NCI-H2029 treated with DMSO at 0.1 percent for 48 hours (cell line): ENCODE measurements around the gene MTFR2.

Experiments used
- DNase-seq: peaks from one replicate; lab custom pipeline; 2025; lab: John Stamatoyannopoulos, UW

Gene MTFR2

DNA sequence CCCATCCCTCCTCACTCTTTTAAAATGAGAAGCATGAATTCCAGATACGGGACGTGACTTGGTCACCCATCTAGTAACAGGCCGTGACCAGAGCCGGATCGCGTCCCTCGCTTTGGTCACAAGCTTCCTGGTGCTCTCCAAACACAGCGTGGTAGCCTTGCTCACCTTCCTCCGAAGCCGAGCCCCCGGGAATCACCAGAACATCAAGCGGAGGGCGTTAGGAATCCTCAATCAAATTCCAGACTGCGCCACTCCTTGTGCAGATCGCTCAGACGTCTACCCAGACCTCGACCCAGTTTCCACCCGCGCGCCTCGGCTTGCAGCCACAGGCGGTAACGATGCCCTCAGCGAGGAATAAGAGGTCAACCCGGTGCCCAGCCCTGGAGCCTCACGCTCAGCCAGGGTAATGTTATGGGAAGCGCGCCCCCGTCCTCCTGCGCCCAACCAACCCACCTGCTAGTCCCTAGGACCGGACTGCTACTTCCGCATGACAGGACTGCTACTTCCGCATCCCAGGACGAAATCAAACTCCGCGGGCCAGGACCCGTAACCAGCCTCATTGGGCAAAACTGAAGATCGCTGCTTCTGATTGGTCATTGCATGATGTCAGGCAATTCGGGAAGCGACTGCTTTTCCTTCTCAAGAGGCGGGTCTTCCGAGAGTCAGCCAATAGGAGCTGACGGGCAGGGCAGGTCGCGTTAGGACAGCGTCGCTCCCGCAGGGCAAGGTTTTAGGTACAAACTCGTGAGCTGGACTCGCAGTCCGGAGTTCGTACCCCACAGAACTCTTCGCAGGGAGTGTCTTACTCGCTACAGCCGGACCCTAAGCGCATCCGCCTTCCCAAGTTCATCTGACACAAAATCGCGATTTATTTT lies at the start of gene MTFR2:
MTFR2 (minus strand) TSS at position 501 of the 875 bp plus-strand sequence. CDS start 1,212 bp downstream, outside the sequence.
- peak; percentile 70 for DNase-seq

DNA sequence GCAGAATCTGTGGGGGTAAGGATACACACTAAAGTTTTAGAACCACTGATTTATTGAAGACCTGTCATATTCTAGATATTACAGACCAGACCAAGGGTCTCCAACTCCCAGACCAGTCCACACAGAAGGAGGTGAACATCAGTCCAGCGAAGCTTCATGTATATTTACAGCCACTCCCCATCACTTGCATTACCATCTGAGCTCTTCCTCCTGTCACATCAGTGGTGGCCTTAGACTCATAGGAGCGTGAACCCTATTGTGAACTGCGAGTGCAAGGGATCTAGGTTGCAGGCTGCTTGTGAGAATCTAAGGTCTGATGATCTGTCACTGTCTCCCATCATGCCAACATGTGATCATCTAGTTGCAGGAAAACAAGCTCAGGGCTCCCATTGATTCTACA lies 44.5 kb upstream of the MTFR2 start:
- no peak for DNase-seq

GRCh38 chr6:136290410-136291010 lies 40.4 kb upstream of the MTFR2 start:
- peak; percentile 46 for DNase-seq

DNA sequence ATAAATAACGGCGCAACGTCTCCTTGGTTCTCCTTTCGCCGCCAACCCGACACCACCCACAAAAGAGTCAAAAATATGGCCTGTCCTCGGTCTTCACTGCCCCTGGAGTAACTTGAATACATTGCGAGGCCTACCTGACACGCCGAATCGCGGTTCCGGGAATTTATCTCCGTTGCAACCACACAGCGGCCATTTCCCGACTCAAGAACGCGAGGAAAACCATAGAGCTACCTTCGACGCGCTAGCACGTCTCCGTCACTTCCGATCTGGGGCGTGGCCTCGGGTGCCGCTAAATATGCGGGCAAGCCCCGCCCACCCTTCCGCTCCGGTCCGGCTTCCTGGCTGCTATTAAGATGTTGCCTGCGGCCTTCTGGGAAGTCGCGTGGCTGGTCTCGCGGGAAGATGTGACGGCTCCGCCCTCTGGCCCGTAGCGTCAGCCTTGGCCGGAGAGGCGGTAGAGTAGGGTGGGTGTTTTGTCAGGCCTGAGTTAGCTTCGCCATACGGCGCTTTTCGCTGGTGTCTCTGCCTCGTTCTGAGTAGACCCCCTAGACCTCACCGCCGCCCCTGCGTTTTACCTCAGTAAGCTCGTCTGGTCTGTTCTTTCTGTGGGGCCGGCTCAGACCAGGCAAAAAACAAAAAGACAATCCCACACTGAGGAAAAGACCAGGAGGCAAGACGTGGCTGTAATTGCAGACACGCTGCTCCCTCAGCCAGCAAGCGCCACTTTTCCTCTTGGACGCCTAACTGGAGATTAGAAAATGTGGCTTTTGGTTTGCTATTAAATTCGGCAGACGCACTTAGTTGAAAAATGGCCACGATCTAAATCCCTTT lies 39.7 kb upstream of the MTFR2 start, which contains the start of gene BCLAF1:
BCLAF1 (minus strand) TSS at position 268 of the 831 bp plus-strand sequence. CDS start 9,980 bp downstream, outside the sequence.
- peak; percentile 65 for DNase-seq

DNA sequence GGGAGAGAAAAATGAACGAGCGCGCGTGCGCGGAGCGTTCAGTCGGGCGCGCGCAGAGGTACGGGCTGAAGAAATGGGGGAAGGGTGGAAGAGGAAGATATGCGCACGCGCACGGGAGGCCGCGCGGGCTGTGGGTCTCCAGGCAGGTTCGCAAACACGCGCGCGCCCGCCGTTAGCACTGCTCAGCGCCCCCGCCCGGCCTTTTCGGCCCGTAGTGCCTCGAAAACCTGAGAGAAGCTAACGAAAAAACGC lies 39.1 kb upstream of the MTFR2 start:
- DNase-seq = peak; percentile 45

- DNase-seq = peak; percentile 27
Measured at GRCh38 chr6:136288566-136289326, 38.6 kb upstream of the MTFR2 start.

- no peak for DNase-seq
Measured at GRCh38 chr6:136284909-136285308, 34.8 kb upstream of the MTFR2 start.

DNA sequence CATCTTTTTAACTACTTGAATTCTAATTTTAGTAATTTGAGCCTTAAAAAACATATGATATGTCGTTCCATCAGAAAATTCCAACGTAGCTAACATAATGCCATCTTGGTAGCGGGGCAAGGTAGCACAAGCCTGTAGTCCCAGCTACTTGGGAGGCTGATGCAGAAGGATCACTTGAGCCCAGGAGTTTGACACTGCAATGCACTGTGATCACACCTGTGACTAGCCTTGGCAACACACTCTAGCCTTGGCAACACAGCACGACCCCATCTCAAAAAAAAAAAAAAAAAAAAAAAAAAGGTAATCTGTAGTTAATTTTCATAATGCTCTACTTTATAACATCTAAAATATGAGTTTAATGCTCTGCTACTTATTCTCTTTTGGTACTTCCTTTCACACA lies 32.8 kb upstream of the MTFR2 start:
- no peak for DNase-seq

DNA sequence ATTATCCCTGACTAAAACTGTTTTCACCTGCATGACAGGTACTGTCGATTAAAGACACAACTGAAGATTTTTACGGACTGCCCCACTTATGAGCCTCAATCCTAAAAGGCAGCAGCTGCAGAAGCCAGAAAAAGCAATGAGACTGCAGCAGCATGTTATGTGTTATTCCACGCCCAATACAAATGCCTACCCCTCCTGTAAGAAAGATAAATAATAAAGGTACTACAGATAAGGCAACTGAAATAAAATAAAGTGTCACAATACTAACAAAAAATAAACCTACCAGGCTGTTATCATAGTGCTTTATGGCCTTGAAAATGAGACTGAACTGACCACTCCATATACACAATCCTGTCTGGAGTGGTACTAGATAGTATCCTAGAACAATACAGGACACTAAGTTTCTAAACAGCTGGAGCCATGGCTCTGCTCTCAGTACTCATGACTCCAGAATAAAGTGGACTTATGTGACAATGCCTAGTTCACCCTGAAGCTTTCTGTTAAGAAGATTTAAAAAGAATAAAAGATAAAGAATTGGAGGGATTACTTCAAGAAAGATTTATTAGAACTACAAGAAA lies 30.0 kb upstream of the MTFR2 start:
- DNase-seq = peak; percentile 2

GRCh38 chr6:136274062-136274461 lies 24.0 kb upstream of the MTFR2 start:
- DNase-seq = no peak

DNA sequence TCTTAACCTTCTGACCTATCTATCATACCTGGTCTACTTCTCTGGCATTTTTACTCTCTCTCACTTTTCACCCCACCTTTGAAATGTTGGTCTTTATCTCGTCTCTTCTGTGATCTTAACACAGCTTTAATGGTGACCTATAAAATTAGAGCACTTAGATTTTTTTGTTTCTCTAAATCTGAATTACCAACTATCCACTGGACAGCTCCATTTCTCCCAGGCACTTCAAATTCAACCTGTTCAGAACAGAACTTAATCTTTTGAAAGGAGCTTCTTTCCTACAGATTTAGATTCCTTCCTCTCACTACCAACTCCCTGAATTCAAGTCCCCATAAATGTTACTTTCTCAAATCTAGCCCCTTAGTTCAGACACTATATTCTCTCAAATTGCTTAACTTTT lies 15.0 kb upstream of the MTFR2 start:
- no peak for DNase-seq

DNA sequence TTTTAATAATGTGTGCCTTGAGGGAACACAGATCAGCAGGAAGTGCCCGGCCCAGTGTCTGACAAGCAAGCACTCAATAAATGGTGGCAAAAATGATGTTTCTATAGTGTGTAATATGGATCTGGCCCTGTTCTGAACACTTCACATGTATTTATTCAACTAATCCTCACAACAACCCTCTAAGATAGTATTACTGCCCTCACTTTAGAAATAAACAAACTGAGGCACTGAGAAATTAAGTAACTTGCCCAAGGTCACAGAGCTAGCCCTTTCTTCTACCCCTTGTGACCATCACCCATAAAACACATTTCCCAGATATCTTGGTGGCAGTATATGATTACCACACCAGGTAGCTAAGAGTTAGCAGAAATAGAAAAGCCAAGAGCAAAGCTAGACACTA lies 12.8 kb upstream of the MTFR2 start:
- no peak for DNase-seq

DNA sequence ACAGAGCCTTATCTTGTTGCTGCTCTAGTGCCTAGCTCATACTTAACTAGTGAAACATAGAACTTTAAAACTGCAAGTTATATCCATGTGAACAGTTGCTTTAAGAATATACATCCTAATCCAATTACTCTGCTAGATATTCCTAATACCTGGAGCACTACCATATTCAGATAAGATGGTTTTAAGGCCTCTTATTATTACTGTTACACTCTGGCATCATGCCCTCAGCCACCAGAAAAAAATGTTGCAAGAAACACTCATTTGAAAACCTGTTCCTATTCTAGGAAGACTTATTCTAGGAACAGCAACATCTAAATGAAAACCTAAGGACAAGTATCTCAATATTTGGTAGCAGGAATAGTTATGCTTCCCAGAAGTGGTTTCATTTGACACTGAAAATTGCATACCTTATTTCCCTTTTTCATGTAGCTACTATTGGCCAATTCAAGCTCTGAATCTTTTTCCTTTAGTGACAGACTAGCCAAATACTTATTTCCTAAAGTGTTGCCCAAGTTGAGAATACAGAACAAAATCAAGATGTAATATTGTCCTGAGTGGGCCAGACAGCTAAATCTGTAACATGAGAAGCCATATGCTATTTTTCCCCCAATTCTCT lies 4.8 kb upstream of the MTFR2 start:
- no peak for DNase-seq

GRCh38 chr6:136253734-136254133 lies 3.6 kb upstream of the MTFR2 start:
- no peak for DNase-seq

DNA sequence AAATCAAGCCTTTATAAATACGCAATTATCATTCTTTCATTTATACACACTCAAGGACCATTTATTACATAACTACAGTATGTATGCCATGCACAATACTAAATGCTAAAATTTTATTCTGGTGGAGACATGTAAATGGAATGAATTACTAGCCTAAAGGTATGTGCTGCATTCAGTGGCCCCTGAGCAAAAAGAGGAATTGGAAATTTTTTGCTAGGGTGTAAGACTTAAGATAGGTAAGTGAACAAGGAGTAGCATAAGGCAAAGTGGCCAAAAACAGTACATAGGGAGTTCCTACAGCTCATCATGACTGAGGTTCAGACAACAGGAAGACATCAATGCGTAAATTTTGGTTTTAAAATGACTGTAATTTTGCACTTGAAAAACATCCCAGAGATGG lies 2.3 kb upstream of the MTFR2 start:
- no peak for DNase-seq

- no peak for DNase-seq
Measured at GRCh38 chr6:136251394-136251793, 1.3 kb upstream of the MTFR2 start.

DNA sequence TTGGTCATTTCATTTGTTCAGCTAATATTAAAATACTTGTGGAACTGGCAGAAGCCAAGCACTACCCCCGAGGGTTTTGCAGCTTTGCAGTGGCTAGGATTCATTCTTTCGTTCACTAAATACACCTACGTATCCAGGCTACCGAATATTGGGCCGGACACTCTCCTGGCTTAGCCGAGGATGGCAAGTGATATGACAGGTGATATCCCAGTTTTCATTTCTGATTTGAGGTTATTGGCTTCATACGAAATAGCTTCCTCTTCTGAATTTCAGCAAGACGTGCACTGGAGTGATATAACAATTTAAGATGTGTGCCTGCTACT lies 536 bp upstream of the MTFR2 start:
- DNase-seq = no peak

GRCh38 chr6:136249336-136249735 lies 775 bp downstream of the MTFR2 start:
- no peak for DNase-seq

DNA sequence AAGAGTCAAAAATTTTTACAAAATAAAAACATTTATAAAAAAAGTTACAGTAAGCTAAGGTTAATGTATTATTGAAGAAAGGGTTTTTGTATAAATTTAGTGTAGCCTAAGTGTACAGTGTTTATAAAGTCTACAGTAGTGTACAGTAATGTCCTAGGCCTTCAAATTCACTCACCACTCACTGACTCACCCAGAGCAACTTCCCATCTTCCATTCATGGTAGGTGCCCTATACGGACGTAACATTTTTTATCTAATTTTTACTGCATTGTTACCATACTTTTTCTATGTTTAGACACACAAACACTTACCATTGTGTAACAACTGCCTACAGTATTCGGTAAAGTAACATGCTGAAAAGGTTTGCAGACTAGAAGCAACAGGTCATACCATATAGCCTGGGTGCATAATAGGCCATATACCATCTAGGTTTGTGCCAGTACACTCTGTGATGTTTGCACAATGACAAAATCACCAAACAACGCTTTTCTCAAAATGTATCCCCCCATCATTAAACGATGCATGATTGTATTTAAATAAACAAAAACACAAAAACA lies 6.0 kb downstream of the MTFR2 start:
- DNase-seq = no peak

DNA sequence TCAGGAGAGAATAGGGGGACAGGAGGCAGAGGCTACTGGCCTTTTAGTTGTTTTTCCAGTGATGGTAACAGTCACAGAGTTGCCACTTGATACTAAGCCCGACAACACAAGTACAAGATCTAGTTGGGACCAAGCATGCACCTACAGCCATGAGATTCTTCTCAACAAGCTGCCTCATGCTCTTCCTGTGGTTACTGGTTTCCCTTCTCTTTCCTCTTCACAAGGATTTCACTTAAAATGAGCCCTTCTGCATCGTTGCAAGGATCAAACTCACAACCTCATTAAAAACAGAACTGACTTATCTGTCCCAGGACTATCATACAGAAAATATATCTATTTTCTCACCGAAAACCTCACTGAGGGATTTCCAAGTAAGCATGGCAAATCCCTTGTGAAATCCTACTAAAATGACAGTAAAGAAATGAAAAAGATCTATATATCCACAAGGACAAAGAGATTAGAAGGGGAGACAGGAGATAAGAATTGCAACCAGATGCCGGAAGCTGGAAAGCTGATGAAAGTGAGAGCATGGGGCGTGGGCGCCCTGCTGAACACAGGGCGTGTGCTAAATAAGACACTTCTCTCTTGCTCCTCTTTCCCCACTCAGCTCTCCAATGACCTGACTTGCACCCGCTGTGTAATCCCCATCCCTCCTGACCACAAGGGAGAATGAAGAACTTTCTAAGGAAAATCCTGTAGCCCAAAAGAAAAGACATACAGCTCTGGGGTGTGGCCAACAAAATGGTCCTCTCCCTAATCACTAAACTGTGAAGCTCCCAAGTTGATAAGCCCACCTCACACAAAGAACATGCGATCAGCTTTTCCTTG lies 13.4 kb downstream of the MTFR2 start:
- DNase-seq = no peak
